Lower leg skin (tissue), 3 donors: ENCODE measurements around the gene APOC1.

Experiments
- POLR2A ChIP-seq, 2 donors: fragments of 450-650 bp; IDR thresholded peaks; one replicate each; pipeline ENCODE4 v1.6.1; 2016 to 2017; ENCODE audit warnings: antibody characterized with exemption in 2 of 2, mild to moderate bottlenecking in 1 of 2, moderate library complexity in 1 of 2
- TF ChIP-seq, protein P1 (sequence below), 3 donors: fragments of 450-650 bp; IDR thresholded peaks; one replicate each; pipeline ENCODE4 v1.5.1; 2016; ENCODE audit warnings: antibody characterized with exemption in 3 of 3, mild to moderate bottlenecking in 3 of 3, moderate library complexity in 2 of 3

DNA sequence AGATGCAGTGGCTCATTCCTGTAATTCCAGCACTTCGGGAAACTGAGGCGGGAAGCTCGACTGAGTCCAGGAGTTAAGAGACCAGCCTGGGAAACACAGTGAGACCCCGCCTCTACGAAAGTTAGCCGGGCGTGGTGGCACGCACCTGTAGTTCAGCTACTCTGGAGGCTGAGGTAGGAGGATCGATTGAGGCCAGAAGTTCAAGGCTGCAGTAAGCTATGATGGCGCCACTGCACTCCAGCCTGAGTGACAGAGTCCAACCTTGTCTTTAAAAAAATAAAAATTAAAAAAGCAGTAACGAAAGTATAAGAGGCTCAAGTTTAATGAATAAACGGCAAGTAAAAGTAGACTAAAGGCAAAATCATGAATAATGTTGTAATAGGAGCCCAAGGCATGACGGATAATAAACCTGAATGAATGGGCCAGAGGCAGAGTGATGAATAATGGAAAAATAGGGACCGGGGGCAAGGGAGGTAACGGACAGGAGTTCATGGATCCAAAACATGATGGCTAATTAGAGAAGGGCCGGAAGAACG is 24.5 kb upstream of the APOC1 start:
- TF ChIP-seq, protein P1, sequence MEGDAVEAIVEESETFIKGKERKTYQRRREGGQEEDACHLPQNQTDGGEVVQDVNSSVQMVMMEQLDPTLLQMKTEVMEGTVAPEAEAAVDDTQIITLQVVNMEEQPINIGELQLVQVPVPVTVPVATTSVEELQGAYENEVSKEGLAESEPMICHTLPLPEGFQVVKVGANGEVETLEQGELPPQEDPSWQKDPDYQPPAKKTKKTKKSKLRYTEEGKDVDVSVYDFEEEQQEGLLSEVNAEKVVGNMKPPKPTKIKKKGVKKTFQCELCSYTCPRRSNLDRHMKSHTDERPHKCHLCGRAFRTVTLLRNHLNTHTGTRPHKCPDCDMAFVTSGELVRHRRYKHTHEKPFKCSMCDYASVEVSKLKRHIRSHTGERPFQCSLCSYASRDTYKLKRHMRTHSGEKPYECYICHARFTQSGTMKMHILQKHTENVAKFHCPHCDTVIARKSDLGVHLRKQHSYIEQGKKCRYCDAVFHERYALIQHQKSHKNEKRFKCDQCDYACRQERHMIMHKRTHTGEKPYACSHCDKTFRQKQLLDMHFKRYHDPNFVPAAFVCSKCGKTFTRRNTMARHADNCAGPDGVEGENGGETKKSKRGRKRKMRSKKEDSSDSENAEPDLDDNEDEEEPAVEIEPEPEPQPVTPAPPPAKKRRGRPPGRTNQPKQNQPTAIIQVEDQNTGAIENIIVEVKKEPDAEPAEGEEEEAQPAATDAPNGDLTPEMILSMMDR (IDR thresholded peaks at IDR 0.05): no peak
- no peak for TF ChIP-seq POLR2A (IDR thresholded peaks at IDR 0.05)
